ENCODE data around the gene UFL1.

UFL1 gene

DNA sequence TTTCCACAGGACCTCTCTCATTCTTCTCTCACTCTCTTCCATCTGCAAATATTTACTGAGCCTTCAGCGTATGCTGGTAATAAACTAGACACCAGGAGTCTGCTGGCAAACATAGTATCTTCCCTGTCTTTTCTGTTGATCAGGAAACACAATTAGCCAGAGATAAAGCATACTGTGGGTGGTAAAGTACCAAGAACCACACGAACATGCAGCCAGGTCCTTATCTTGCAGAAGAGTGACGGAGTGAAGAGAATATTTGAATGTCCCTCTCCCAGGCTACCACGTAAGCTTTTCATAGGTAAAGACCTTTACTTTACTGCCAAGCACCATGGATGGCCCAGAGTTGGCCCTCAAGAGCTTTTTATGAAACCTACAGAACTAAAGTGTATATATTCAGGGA lies 54.6 kb downstream of the UFL1 start:
- DNase-seq = no peak

DNA sequence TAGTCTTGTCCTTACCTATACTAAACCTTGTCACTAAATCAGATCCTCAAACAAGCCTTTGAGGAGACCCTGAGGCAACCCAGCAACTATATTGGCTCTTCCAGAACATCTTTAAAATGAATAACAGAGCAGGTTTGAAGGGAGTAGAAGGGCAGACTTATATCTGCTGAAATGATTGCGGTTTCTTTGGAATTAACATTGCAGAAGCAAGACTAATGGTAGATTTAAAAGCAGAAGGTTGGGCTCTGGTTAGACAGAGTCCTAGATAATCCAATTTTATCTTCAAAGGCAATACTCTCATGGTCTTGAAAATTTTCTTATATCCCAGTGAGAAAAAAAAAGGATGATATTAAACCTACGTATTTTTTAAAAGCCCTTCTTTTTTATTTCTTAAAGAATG lies 60.4 kb downstream of the UFL1 start:
- no peak for DNase-seq

DNA sequence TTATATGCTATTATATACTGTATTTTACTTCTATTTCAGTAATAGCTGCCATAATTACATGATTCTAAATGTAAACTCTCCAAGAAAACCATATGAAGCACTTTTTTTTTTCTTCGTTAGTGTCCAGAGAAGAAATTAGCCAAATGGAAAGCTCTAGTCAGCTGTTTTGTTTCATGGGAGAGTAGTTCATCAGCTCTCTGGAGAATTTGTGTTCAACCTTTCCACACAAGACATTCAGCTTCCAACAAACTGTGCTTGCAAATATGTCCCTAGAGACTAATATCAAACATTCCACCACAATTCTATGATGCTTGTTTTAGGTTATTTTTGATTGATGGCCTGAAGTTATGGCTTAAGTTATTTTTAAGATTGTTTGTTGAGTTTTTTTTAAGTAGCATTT lies 60.8 kb downstream of the UFL1 start:
- no peak for DNase-seq

GRCh38 chr6:96604420-96604819 lies 82.8 kb downstream of the UFL1 start:
- DNase-seq = no peak

All from SHP77 treated with DMSO at 0.1 percent for 48 hours (cell line).